Hepatocyte (in vitro differentiated cells): ENCODE results near the gene ITPR3.

Experiments used
- CTCF ChIP-seq: fragments of 200-600 bp; sonication (generic); IDR thresholded peaks from 2 replicates; pipeline ENCODE4 v1.5.1; 2016; ENCODE audit warnings: antibody characterized with exemption, mild to moderate bottlenecking; ENCODE audit not compliant: poor library complexity
- EZH2 ChIP-seq: fragments of 200-600 bp; sonication (generic); IDR thresholded peaks from 2 replicates; pipeline ENCODE4 v1.6.1; 2016; ENCODE audit warnings: antibody characterized with exemption, mild to moderate bottlenecking, borderline replicate concordance

- TF ChIP-seq CTCF (no peak), EZH2 (no peak)
These were observed 63.9 kb downstream of the ITPR3 start for GRCh38 chr6:33684983-33685382.
